Progenitor cell of endocrine pancreas (in vitro differentiated cells): Measurements from ENCODE around the gene SLC35F3. TPM values are rescaled to one million over a fixed set of nuclear protein-coding genes. Genes with fewer than 3 reads are reported as not detected.
"Not testable (repeated sequence)": the region's sequence is repeated elsewhere in the genome, so short reads cannot be mapped to it uniquely, and the experiment has no call there.

Experiments
- DNase-seq: peaks from one replicate; pipeline ENCODE4 v3.0.0; 2021; ENCODE audit warnings: low spot score; ENCODE audit not compliant: unreplicated experiment
- H3K27ac Mint-ChIP-seq: 2 replicates; pipeline ENCODE4 v1.8.0; 2021; ENCODE audit warnings: mild to moderate bottlenecking, moderate library complexity, mixed read lengths
- H3K27me3 Mint-ChIP-seq: 2 replicates; pipeline ENCODE4 v1.8.0; 2021; ENCODE audit warnings: mixed read lengths
- H3K36me3 Mint-ChIP-seq: 2 replicates; pipeline ENCODE4 v1.8.0; 2022; ENCODE audit warnings: mixed read lengths; ENCODE audit not compliant: insufficient read depth
- H3K4me1 Mint-ChIP-seq: 2 replicates; pipeline ENCODE4 v1.8.0; 2021; ENCODE audit warnings: low read depth, mixed read lengths
- H3K4me3 Mint-ChIP-seq: 2 replicates; pipeline ENCODE4 v1.8.0; 2021; ENCODE audit warnings: low read depth, mild to moderate bottlenecking, moderate library complexity, mixed read lengths
- H3K9me3 Mint-ChIP-seq: 2 replicates; pipeline ENCODE4 v1.8.0; 2021; ENCODE audit warnings: low read depth, mixed read lengths
- CTCF ChIP-seq: fragments of 200-600 bp; sonication (generic); IDR thresholded peaks from one replicate; pipeline ENCODE4 v1.5.0; 2021; ENCODE audit warnings: antibody characterized with exemption, mild to moderate bottlenecking; ENCODE audit not compliant: unreplicated experiment
- total RNA-seq: library from RNA; stranded (reverse); gene quantifications from 2 replicates; pipeline ENCODE4 v1.2.1, GENCODE V29; 2021

Gene SLC35F3
- total RNA-seq, 1 donor from 2014 or later: 0.74 TPM

- DNase-seq: no peak
- Mint-ChIP-seq H3K36me3 (peaks cover 1% of the 10 kb centered on the region), H3K4me3 (no peak overlapping the region), H3K27me3 (peaks cover 2% of the 10 kb centered on the region), H3K9me3 (peaks cover 9% of the 10 kb centered on the region), H3K27ac (no peak overlapping the region), H3K4me1 (no peaks in the 10 kb centered on the region)
- no peak for TF ChIP-seq CTCF
These were observed 269.5 kb downstream of the SLC35F3 start for GRCh38 chr1:234173968-234174367.

- no peak for TF ChIP-seq CTCF
- peaks cover 2% of the 10 kb centered on the region for H3K27me3 Mint-ChIP-seq
- no peak for DNase-seq
- H3K4me3 Mint-ChIP-seq: no peak overlapping the region
- peaks cover 1% of the 10 kb centered on the region for H3K36me3 Mint-ChIP-seq
- H3K27ac Mint-ChIP-seq: no peak overlapping the region
- H3K9me3 Mint-ChIP-seq: peaks cover 9% of the 10 kb centered on the region
- no peaks in the 10 kb centered on the region for H3K4me1 Mint-ChIP-seq
These were observed 270.9 kb downstream of the SLC35F3 start for GRCh38 chr1:234175363-234175762.

- peaks cover 9% of the 10 kb centered on the region for H3K9me3 Mint-ChIP-seq
- H3K4me3 Mint-ChIP-seq: no peak overlapping the region
- H3K27ac Mint-ChIP-seq: no peak overlapping the region
- TF ChIP-seq CTCF: no peak
- H3K36me3 Mint-ChIP-seq: peaks cover 1% of the 10 kb centered on the region
- H3K27me3 Mint-ChIP-seq: peaks cover 2% of the 10 kb centered on the region
- DNase-seq: no peak
- H3K4me1 Mint-ChIP-seq: no peaks in the 10 kb centered on the region
These were observed 271.5 kb downstream of the SLC35F3 start for GRCh38 chr1:234176000-234176399.

GRCh38 chr1:234176847-234177246 is 272.4 kb downstream of the SLC35F3 start:
- not testable (repeated sequence) for H3K36me3 Mint-ChIP-seq, H3K27ac Mint-ChIP-seq, DNase-seq, H3K4me1 Mint-ChIP-seq, H3K4me3 Mint-ChIP-seq, H3K27me3 Mint-ChIP-seq, H3K9me3 Mint-ChIP-seq

GRCh38 chr1:234185438-234185837 is 281.0 kb downstream of the SLC35F3 start:
- Mint-ChIP-seq H3K27ac (no peak overlapping the region), H3K36me3 (no peaks in the 10 kb centered on the region), H3K27me3 (no peaks in the 10 kb centered on the region), H3K4me1 (peaks cover 3% of the 10 kb centered on the region), H3K4me3 (no peak overlapping the region), H3K9me3 (peaks cover 10% of the 10 kb centered on the region)
- no peak for DNase-seq
- no peak for TF ChIP-seq CTCF

- Mint-ChIP-seq H3K4me1 (peaks cover 3% of the 10 kb centered on the region), H3K27ac (no peak overlapping the region), H3K27me3 (no peaks in the 10 kb centered on the region), H3K4me3 (no peak overlapping the region), H3K36me3 (no peaks in the 10 kb centered on the region), H3K9me3 (peaks cover 13% of the 10 kb centered on the region)
- DNase-seq: no peak
- no peak for TF ChIP-seq CTCF
These were observed 281.7 kb downstream of the SLC35F3 start for GRCh38 chr1:234186037-234186688.
